Mesothelial cell of epicardium (in vitro differentiated cells): ENCODE data around the gene KCNMB4. TPM values are rescaled to one million over a fixed set of nuclear protein-coding genes. Genes with fewer than 3 reads are reported as not detected.

Source experiments
- DNase-seq, 2 experiments: peaks; one replicate each; pipeline ENCODE4 v3.0.0; 2021; ENCODE audit warnings: low spot score in 2 of 2; ENCODE audit not compliant: unreplicated experiment in 2 of 2
- H3K27ac Mint-ChIP-seq: 2 replicates; pipeline ENCODE4 v1.8.0; 2021; ENCODE audit warnings: mixed read lengths
- H3K27me3 Mint-ChIP-seq: 2 replicates; pipeline ENCODE4 v1.8.0; 2021; ENCODE audit warnings: low read depth, mixed read lengths
- H3K36me3 Mint-ChIP-seq: 2 replicates; pipeline ENCODE4 v1.8.0; 2021; ENCODE audit warnings: mixed read lengths
- H3K4me1 Mint-ChIP-seq: 2 replicates; pipeline ENCODE4 v1.8.0; 2021; ENCODE audit warnings: mixed read lengths
- H3K4me3 Mint-ChIP-seq: 2 replicates; pipeline ENCODE4 v1.8.0; 2021; ENCODE audit warnings: mild to moderate bottlenecking, moderate library complexity, mixed read lengths
- H3K9me3 Mint-ChIP-seq: 2 replicates; pipeline ENCODE4 v1.8.0; 2021; ENCODE audit warnings: mixed read lengths
- total RNA-seq: library from RNA; stranded (reverse); gene quantifications from 3 replicates; pipeline ENCODE4 v1.2.1, GENCODE V29; 2021
- TF ChIP-seq, protein P1 (sequence below): fragments of 200-600 bp; sonication (generic); IDR thresholded peaks from one replicate; pipeline ENCODE4 v1.5.0; 2021; ENCODE audit warnings: antibody characterized with exemption; ENCODE audit not compliant: unreplicated experiment

KCNMB4 gene
- total RNA-seq = 14.1 to 15.7 TPM (median 15.4 TPM) in 3 replicates

- H3K27me3 Mint-ChIP-seq = peaks cover 20% of the 10 kb centered on the region
- H3K4me3 Mint-ChIP-seq = peak within 1 kb of the TSS; percentile 95
- H3K36me3 Mint-ChIP-seq = no peaks in the 10 kb centered on the region
- peaks cover 23% of the 10 kb centered on the region for H3K4me1 Mint-ChIP-seq
- DNase-seq = peak; percentile 62 to 80
- no peaks in the 10 kb centered on the region for H3K9me3 Mint-ChIP-seq
- TF ChIP-seq, protein P1, sequence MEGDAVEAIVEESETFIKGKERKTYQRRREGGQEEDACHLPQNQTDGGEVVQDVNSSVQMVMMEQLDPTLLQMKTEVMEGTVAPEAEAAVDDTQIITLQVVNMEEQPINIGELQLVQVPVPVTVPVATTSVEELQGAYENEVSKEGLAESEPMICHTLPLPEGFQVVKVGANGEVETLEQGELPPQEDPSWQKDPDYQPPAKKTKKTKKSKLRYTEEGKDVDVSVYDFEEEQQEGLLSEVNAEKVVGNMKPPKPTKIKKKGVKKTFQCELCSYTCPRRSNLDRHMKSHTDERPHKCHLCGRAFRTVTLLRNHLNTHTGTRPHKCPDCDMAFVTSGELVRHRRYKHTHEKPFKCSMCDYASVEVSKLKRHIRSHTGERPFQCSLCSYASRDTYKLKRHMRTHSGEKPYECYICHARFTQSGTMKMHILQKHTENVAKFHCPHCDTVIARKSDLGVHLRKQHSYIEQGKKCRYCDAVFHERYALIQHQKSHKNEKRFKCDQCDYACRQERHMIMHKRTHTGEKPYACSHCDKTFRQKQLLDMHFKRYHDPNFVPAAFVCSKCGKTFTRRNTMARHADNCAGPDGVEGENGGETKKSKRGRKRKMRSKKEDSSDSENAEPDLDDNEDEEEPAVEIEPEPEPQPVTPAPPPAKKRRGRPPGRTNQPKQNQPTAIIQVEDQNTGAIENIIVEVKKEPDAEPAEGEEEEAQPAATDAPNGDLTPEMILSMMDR = no peak
- peak within 1 kb of the TSS; percentile 89 for H3K27ac Mint-ChIP-seq
These were observed at the start of gene KCNMB4 for GRCh38 chr12:70365648-70366518. Gene KCNMB4 (plus strand): TSS chr12:70366290. CDS start chr12:70366735, 445 bp downstream.

DNA sequence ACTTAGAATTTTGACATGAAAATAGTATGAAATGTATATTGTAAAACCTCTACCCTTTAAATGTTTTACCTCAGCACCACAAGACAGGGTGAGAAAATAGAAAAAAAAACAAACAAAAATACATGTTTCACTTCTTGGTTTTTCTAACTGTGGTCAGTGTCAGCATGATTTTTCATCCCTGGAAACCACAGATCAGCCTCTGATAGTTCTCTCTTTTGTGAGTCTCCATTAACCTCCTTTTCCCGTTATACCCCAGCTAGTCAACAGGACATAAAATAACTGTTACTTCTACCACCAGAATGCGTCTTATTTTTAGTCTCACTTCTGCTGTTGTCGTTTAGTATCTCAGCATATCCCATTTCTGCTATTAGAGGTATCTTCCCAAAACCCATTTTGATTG lies 48.3 kb upstream of the KCNMB4 start:
- Mint-ChIP-seq H3K36me3 (peaks cover 18% of the 10 kb centered on the region), H3K27ac (no peak overlapping the region), H3K4me3 (no peak overlapping the region), H3K9me3 (no peaks in the 10 kb centered on the region), H3K4me1 (peaks cover 2% of the 10 kb centered on the region), H3K27me3 (no peaks in the 10 kb centered on the region)
- TF ChIP-seq, protein P1 = no peak
- DNase-seq = no peak

DNA sequence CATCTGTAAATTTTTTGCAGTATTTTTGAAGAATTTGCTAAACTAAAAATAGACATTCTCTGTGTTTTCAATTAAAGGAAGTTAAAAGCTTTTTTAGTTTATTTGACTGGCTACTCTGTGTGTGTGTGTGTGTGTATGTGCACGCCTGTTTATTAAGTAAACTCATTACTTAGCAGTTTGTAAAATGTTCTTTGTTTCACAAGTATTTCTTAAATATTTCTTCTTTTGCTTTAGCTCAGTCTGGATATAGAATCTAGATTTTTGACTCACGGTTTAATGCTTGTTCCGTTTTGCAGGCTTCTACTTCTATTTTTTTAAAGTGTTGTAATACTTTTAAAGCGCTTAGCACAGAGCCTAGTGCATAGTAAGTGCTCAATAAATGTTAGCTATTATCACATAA lies 46.5 kb upstream of the KCNMB4 start:
- H3K27me3 Mint-ChIP-seq = no peaks in the 10 kb centered on the region
- H3K4me1 Mint-ChIP-seq = peaks cover 2% of the 10 kb centered on the region
- no peaks in the 10 kb centered on the region for H3K9me3 Mint-ChIP-seq
- no peak overlapping the region for H3K27ac Mint-ChIP-seq
- no peak for DNase-seq
- TF ChIP-seq, protein P1 = no peak
- H3K4me3 Mint-ChIP-seq = no peak overlapping the region
- peaks cover 19% of the 10 kb centered on the region for H3K36me3 Mint-ChIP-seq

DNA sequence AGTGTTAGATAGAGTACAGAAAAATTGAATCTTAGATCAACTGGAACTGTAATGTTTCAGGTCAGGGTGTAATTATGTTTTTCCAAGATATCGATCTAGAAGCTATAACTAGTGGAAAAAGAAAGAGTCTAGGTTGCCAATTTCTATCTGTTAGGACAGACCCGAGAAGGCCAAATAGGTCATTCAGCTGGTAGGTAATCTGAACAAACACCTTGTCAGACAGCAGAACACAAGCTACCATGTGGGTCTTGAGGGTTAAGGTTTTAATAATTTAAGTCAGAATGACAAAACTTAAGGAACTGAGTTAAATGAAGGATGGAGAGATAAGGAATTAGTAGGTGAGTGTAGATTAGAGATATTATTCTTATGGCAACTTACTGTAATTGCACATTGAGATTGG lies 44.9 kb upstream of the KCNMB4 start:
- no peak for DNase-seq
- Mint-ChIP-seq H3K27ac (no peak overlapping the region), H3K4me1 (no peaks in the 10 kb centered on the region), H3K4me3 (no peak overlapping the region), H3K27me3 (no peaks in the 10 kb centered on the region), H3K36me3 (peaks cover 16% of the 10 kb centered on the region), H3K9me3 (no peaks in the 10 kb centered on the region)
- TF ChIP-seq, protein P1 = no peak

DNA sequence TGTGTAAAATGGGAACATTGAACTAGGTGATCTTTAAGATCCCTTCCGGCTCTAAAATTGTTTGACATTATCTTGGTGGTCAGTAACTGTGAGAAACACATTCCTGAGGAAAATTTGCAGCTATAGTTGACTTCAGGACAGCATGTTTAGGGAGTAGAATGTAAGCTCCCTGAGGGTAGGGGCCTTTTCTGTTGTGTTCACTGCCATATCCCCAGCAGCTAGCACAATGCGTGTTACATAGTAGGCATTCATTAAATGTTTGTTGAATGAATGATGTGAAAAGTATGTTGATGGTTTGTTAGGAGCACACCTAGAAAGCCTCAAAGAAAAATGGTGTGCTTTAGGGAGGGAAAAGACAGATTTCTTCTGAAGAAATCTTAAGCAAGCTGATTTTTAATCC lies 38.5 kb upstream of the KCNMB4 start:
- Mint-ChIP-seq H3K27ac (no peak overlapping the region), H3K4me3 (no peak overlapping the region), H3K4me1 (no peaks in the 10 kb centered on the region), H3K36me3 (peaks cover 34% of the 10 kb centered on the region), H3K9me3 (peaks cover 5% of the 10 kb centered on the region), H3K27me3 (no peaks in the 10 kb centered on the region)
- TF ChIP-seq, protein P1 = no peak
- DNase-seq = no peak
